Stimulated activated CD8-positive, alpha-beta memory T cell treated with anti-CD3 and anti-CD28 coated beads, Interleukin-4, amount 100 ng/mL, for 1 hour (primary cell): Measurements from ENCODE around the gene NCAPG.

Source experiments
- DNase-seq, 2 donors: peaks; one replicate each; pipeline ENCODE4 v3.0.0-alpha.2; 2020; ENCODE audit warnings: low read depth in 2 of 2, low spot score in 1 of 2

Gene NCAPG, protein sequence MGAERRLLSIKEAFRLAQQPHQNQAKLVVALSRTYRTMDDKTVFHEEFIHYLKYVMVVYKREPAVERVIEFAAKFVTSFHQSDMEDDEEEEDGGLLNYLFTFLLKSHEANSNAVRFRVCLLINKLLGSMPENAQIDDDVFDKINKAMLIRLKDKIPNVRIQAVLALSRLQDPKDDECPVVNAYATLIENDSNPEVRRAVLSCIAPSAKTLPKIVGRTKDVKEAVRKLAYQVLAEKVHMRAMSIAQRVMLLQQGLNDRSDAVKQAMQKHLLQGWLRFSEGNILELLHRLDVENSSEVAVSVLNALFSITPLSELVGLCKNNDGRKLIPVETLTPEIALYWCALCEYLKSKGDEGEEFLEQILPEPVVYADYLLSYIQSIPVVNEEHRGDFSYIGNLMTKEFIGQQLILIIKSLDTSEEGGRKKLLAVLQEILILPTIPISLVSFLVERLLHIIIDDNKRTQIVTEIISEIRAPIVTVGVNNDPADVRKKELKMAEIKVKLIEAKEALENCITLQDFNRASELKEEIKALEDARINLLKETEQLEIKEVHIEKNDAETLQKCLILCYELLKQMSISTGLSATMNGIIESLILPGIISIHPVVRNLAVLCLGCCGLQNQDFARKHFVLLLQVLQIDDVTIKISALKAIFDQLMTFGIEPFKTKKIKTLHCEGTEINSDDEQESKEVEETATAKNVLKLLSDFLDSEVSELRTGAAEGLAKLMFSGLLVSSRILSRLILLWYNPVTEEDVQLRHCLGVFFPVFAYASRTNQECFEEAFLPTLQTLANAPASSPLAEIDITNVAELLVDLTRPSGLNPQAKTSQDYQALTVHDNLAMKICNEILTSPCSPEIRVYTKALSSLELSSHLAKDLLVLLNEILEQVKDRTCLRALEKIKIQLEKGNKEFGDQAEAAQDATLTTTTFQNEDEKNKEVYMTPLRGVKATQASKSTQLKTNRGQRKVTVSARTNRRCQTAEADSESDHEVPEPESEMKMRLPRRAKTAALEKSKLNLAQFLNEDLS

DNA sequence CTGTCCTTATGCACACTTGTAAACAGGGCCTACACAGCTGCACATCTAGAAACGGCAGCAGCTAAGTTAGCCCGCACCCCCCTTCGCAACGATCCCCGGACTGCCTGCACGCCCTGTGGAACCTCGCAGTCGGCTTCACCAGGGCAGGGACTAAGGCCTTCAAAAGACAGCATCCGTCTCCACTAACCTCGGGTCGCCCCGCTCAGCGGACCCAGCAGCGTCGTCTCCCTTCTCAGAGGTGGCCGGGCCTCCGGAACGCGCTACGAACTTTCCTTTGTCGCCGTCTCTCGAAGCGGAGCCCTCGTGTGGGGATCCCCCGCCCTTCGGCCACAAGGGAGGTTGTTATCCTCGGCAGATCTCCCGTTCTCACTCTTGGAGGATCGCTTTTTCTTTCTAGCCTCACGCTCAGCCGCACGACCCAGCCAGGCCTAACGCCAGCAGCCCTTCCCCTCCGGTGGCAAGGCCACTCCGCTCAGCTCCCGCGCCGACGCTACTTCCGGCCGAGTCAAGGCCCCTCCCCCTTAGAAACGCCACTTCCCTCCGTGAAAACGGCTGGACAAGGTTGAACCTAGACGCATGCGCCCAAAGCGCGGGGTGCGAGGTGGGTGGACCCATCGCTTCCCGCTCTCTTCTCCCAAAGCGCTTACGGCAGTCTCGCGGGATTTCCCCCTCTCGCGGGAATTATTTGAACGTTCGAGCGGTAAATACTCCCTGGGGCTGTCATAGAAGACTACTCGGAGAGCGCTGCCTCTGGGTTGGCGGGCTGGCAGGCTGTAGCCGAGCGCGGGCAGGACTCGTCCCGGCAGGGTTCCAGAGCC, at the start of gene NCAPG, which contains the start of gene DCAF16:
Gene NCAPG (plus strand): TSS at position 720 of the 818 bp plus-strand sequence. CDS start 99 bp downstream, outside the sequence.
Gene DCAF16 (minus strand): TSS at position 498 of the 818 bp plus-strand sequence. CDS start 6,616 bp downstream, outside the sequence.
- DNase-seq: peak; percentile 97 to 99

DNA sequence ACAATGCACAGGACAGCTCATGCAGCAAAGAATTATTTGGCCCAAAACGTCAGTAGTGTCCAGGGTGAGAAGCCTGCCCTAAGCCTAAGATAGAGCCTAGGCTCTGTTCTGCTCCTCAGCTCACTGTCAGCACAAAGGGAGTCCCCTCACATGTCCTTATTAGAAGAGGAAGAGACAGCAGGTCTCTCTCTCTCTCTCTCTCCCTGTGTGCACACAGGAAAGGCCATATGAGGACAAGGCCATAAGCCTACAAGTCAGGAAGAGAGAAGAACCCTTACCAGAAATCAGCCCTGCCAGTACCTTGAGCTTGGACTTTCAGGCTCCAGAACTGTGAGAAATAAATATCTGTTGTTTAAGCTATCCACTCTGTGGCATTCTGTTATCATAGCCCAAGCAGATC, 49.7 kb upstream of the NCAPG start:
- no peak for DNase-seq

DNA sequence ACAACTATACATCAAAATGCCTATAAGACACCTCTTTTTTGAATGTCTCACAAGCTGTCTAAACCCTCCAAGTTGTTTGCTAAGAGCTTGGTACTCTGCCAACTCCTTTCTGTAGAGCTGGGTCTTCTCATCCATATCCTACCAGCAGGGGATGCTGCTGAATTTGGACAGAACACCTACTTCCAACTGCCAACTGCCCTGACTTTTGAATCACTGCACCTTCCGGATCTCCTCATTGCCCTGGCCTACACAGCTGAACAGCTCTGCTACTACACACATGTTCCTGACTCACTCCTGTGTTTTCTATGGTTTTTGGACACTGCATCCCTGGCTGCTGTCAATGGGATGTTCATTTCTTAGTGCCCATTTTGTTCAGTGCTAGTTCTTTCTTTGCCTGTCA, 48.1 kb upstream of the NCAPG start:
- no peak for DNase-seq

DNA sequence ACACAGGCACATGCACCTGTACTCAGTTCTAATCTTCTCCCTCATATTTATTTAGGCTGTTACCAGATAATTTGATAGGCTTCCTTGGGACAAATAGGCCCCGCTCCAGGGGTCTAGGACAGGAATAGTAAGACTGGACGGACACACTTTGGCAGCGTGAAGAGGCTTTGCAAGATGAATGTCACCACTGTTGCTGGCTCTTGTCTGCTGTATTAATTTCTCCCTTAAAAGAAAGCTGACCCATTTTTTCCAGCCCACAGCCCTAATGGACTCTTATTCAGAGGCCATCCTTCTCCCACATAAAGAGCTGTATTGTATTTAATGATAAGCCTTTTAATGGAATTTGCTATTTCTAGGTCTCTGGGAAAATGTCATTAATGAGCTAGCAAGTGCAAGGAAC, 47.4 kb upstream of the NCAPG start:
- DNase-seq: no peak

DNA sequence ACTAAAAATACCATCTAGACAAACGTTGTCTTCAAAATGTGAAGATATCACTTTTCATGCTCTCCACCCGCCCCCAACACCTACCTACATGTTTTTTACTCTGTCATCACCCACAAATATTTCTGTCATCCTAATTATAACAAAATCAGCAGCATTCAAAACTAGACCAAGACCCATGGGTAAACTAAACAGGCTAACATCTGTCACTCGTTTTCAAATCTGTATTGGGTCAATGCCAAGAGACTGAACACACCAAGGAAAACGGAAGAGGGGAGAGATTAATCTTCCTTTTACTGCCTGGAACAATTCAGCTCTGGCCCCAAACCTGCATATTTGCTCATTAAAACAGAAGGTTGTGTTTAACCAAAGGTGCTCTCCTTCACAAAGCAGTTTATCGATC, 46.8 kb upstream of the NCAPG start:
- no peak for DNase-seq

DNA sequence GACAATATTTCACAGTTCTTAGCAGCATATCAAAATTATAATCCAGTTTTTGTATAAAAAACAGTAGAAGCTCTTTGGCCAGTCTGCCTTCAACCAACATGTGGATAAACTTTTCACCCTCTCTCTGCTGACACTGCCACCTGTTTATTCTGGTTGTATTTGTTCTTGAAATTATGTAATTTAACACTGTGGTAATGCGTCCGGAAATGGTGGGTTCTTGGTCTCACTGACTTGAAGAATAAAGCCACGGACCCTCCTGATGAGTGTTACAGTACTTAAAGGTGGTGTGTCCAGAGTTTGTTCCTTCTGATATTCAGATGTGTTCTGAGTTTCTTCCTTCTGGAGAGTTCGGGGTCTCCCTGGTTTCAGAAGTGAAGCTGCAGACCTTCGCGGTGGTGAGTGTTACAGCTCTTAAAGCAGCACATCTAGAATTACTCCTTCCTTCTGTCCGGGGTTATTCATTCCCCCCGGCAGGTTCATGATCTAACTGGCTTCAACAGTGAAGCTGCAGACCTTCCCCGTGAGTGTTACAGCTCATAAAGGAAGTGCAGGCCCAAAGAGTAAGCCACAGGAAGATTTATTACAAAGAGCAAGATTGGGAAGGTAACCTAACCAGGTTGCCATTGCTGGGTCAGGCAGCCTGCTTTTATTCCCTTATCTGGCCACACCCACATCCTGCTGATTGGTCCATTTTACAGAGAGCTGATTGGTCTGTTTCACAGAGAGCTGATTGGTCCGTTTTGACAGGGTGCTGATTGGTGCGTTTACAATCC, 45.1 kb upstream of the NCAPG start:
- no peak for DNase-seq

DNA sequence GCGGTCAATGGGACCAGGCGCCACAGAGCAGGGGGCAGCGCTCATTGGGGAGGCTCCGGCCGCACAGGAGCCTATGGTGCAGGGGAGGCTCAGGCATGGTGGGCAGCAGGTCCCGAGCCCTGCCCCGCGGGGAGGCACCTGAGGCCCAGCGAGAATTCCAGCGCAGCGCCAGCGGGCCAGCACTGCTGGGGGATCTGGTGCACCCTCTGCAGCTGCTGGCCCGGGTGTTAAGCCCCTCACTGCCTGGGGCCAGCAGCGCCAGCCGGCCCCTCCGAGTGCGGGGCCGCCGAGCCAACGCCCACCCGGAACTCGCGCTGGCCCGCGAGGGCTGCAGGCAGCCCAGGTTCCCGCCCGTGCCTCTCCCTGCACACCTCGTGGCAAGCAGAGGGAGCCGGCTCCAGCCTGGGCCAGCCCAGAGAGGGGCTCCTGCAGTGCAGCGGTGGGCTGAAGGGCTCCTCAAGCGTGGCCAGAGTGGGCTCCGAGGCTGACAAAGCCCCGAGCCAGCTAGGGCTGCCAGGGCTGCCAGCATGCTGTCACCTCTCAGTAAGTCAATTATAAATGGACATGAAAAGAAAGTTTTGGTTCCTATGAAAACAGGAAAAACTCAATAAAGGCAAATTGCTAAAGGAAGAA, 43.8 kb upstream of the NCAPG start:
- no peak for DNase-seq

DNA sequence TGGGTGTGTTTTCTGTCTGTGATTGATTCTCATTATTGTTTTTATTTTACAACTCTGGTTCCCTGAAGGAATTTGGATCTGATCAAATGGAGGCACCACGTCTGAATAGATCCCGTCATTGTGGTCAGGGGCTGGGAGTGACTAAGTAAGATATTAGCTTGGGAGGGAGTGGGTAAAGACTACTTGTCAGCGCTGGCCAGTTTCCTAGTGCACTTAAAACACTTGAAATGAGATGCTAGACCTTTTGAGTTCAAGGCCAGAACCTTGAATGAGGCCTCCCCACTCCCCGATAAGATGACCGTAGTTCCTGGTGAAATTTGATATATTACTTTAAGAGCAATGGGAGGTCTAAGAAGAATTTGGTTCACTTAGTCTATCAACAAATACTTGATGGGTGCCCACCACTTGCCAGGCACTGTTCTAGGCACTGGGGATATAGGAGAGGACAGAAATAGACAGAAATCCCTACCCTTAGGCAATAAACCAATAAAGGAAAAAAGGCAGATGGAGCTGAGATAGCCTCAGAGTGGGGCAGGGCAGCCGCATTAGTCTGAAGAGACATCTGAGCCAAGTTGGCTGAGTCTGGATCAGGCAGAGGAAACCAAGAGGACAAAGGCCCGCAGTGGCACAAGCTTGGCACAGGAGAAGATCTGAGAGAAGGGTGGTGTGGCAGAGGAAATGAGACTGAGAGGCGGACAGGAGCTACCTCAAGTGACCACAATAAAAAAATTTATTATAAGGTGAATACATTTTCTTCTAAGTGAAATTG, 41.2 kb upstream of the NCAPG start:
- DNase-seq: no peak

DNA sequence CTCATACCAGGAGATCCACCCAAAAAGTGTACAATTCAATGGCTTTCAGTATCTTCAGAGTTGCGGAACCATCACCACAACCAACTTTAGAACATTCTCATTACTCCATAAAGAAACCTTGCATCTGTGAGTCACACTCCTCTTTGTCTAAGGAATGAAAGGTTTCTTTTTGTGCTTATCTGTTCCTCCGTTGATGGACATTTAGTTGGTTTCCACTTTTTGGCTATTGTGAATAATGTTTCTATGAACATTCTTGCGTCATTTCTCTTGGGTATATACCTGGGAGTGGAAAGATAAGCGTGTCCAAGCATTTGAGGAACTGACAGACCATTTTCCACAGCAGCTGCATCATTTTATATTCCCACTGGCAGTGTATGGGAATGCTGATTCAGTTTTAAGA, 39.9 kb upstream of the NCAPG start:
- no peak for DNase-seq

DNA sequence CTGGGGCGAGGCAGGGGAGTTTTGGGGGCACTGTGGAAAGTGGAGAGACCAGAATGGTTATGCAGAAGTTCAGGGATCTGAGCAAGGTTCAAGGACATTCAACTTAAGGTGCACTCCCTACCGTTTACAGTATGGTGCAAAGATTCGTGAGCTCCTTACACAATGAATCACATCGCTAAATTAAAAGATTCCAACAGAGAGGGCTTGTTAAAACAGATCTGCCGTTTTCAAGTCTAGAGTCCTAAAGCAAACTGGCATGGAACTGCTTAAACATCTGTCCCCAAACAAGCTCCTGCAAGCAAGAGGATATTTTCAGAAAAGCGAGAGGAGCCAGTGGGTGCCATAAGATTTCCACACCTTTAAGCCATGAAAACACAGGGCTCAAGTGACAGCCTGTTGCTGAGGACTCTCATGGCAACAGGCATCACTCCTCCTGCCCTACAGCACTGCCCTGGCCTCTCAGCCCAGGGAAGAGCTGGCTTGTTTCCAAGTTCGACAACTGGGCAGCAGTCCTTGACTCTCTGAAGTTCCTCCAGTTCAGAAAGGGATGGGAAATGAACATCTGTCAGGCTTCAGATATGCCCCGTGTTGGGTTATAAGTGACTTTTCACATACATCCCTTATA, 39.4 kb upstream of the NCAPG start:
- no peak for DNase-seq

DNA sequence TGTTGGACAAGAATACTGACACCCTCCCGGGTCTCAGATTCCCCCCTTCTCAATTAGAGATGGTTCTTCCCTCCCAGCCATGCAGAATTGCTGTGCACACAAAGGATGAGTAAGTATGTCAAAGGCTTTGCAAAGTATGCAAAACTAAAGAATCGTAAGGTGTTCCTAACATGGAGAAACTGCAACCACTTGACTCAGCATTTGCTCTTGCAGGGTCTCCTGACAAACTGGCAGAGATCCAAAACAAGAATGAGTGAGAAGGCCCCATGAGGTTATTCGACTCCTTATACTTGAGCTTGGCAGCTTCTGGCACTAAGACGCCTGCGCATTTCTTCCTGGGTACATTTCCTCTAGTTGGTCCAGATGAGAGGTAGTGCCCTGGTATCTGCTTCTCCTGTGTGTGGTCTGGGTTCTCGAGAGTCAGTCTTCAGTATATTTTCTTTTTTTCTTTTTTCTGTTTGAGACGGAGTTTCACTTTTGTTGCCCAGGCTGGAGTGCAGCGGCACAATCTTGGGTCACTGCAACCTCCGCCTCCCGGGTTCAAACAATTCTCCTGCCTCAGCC, 37.6 kb upstream of the NCAPG start:
- no peak for DNase-seq

DNA sequence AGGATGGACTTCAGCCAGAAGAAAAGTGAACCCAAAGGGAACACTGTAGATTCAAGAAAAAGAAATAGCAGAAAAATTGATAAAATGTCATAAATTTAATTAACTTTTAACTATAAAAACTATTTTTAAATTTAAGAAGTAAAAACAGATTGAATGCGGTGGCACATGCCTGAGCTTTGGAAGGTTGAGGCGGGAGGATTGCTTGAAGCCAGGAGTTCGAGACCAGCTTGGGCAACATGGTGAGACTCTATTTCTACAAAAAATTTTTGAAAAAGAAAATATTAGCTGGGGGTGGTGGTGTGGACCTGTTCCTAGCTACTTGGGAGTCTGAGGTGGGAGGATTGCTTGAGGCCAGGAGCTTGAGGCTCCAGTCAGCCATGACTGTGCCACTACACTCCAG, 32.3 kb upstream of the NCAPG start:
- no peak for DNase-seq

DNA sequence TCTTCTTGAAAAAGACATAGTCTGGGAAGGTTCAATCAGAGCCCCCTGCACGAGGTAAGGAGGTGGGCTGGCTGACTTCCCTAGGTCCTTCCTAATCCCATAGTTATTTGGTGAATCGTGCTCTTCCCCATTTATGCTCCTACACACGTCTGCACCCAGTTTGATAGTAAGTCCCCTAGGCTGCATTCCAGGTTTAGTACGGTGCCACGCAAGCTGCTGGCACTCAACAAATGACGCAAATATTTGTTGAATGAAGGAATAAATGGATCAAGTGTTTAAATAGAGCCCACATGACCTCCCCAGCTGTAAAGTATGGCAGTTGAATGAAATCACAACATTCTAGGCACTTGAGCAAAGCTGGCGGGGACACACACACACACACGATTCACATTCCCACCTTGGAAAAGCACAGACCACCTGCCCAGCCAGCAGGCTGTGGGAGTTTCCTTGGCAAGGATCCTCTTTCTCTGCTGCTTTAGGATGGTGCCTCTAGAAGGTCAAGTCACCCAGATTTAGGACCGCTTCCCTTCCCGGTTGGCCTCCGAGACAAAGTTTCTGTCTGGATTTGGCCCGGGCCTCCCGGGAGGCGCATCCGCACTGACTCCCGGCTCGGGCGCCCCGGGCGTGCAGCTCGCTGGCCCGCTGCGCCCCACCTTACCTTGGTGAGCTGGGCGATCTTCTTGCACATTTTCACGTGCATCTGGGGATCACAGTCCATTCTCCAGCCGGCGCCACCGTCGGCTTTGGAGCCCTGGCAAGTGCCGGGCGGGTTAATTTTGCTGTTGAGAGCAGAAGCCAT, 30.1 kb upstream of the NCAPG start:
- no peak for DNase-seq

DNA sequence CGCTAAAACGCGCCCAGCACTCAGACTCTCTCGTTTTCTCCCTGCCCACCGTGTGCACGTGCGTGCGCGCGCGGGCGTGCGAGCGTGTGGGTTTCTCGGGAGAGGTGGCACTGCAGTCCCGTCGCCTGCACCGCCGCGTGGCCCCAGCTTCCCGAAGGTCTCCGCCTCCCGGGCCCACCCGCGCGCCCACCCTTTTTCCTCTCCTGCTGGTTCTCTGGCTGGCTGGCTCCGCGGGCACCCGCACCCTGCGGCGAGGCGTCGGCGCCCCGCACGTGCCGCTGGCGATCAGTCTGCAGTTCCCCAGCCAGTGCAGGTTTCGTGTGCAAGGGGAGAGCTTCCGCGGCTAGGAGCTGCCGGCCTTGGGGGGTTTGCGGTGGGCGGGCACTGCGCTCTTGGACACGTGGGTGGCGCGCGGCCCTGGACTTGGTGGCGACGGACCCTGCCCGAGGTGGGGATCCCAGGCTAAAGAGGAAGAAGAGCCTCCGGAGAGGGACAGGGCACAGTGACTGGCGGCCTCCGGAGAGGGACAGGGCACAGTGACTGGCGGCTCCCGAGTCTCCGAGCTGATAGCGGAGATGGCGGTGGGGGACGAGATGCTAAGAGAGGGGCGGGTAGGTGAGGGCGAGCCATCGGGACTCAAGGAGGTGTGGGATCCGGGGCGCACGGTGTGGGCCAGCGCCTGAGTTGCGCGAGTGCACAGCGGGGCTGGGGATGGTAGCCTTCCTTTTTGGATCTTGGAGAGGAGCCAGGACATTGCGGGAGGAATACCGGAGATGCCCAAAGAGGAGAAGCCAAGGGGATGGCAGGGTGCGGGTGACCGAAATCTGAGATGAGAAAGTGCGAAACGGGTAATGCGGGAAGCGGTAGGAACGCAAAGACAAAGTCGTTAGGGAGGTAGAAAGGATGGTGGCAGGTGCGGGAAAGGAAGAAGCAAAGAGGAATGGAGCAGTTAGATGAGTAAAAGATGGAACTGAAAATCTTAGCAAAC, 29.2 kb upstream of the NCAPG start, which contains the start of gene FAM184B:
Gene FAM184B (minus strand): TSS at position 322 of the 988 bp plus-strand sequence. CDS start 322 bp downstream, outside the sequence.
- no peak for DNase-seq

DNA sequence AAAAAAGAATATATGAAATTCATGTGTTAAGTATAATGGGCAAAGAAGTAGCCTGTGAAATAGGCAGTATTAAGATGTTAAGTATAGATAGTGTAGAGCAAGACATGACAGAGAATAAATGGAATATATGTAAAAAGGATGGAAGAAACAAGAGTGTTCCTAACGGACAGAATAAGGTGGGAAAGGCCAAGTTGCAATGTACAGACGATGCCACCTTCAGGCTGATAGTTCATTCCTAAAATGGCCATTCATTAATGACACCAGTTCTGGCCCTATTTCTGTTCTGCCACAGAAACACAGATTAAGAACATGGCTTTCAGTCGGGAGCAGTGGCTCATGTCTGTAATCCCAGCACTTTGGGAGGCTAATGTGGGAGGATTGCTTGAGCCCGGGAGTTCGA, 24.9 kb upstream of the NCAPG start:
- DNase-seq: no peak

DNA sequence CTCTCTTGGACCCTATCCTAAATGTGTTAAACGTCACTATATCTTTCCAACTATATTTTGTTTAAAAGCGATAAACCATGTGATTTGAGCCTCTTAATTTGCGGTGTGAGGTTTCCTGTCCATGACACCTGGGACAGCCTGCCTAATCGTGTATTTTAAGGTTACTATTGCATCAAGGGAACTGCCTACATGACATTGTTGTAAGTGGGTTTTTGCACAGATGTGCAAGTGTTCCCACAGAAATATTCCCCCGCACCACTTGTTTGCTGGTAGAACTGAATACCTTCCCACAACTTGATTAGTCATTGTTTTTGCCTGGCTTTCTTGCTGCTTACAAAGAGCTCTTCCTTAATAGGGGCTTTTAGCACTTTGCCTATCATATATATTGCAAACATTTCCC, 24.2 kb upstream of the NCAPG start:
- DNase-seq: no peak
